ENCODE results near the gene SOX5. TPM values are rescaled to one million over a fixed set of nuclear protein-coding genes. Genes with fewer than 3 reads are reported as not detected.
"Not testable (repeated sequence)": the region's sequence is repeated elsewhere in the genome, so short reads cannot be mapped to it uniquely, and the experiment has no call there.

SOX5 gene
- total RNA-seq, 3 donors from 2014 or later, result 10.5 to 42.1 (median 11.7) TPM

DNA sequence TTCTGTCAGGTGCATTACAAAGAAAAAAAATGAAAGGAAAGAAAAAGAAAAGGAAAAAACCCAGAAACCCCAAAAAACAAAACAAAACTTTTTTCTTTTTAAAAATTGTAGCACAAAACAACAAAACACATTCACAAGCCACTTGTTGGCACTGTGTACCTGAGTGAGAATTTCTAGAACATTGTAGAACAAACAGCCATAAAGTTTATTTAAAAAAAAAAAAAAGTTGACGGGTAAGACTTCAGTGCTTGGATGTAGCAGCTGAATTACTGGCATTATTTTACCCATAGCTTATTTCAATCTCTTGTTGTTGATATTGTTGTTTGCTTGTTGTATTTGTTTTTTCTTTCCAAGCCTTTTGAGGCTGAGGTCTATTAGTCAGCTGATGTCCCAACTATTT lies 415.8 kb downstream of the SOX5 start:
- Histone ChIP-seq H3K4me3 (no peak overlapping the region), H3K36me3 (no peaks in the 10 kb centered on the region), H3K9me3 (no peaks in the 10 kb centered on the region), H3K27ac (no peak overlapping the region), H3K27me3 (no peaks in the 10 kb centered on the region), H3K4me1 (no peaks in the 10 kb centered on the region)
- TF ChIP-seq POLR2AphosphoS5 (IDR thresholded peaks at IDR 0.05), result no peak
- intact Hi-C loops (cut with DNase I; ENCODE audit: low total_unique reads), result no loop called here
- DNase-seq (ENCODE audit: low spot score in 2 of 2), result no peak

DNA sequence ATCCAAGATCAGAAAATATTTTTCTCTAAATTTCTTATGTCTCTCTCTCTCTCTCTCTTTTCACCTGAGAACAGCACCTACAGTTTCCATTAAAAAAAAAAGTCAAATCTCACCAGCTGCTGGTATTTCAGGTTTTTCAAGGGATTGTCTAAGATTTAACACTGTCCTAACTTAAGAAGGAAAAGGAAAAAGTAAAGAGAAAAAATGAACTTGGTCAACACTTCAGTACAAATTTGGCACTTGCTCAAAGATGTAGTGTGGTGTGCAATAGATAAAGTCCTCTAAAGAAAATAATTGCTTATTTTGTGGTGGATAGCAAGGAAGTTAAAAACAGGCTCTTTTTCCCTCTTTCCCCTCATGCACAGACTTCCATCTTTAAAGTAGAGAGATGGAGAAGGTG lies 416.2 kb downstream of the SOX5 start:
- intact Hi-C loops (cut with DNase I; ENCODE audit: low total_unique reads), result no loop called here
- H3K4me1 ChIP-seq, result no peaks in the 10 kb centered on the region

DNA sequence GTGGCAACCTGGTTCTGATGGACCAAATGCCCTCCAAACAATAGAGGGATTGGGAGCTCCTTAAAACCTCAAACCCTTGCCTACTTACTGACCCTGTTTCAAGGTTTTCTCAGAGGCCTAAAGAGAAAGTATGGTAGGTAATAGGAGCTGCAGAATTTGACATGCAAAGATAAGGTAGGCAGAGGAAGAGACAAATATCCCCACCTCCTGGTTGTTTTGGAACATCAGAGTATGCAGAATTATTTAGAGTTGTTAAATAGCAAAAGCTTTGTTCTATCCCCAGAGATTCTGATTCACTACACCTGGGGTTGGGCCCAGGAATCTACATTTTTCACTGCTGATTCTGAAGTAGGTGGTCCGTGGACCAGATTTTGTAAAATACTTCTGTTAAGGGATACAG lies 421.2 kb downstream of the SOX5 start:
- Histone ChIP-seq H3K27me3 (no peaks in the 10 kb centered on the region), H3K4me3 (no peak overlapping the region), H3K36me3 (no peaks in the 10 kb centered on the region), H3K27ac (no peak overlapping the region), H3K4me1 (no peaks in the 10 kb centered on the region), H3K9me3 (no peaks in the 10 kb centered on the region)
- TF ChIP-seq POLR2A (IDR thresholded peaks at IDR 0.05) (no peak), POLR2AphosphoS5 (IDR thresholded peaks at IDR 0.05) (no peak)
- TF ChIP-seq, protein P1, sequence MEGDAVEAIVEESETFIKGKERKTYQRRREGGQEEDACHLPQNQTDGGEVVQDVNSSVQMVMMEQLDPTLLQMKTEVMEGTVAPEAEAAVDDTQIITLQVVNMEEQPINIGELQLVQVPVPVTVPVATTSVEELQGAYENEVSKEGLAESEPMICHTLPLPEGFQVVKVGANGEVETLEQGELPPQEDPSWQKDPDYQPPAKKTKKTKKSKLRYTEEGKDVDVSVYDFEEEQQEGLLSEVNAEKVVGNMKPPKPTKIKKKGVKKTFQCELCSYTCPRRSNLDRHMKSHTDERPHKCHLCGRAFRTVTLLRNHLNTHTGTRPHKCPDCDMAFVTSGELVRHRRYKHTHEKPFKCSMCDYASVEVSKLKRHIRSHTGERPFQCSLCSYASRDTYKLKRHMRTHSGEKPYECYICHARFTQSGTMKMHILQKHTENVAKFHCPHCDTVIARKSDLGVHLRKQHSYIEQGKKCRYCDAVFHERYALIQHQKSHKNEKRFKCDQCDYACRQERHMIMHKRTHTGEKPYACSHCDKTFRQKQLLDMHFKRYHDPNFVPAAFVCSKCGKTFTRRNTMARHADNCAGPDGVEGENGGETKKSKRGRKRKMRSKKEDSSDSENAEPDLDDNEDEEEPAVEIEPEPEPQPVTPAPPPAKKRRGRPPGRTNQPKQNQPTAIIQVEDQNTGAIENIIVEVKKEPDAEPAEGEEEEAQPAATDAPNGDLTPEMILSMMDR (IDR thresholded peaks at IDR 0.05), result no peak
- intact Hi-C loops (cut with DNase I; ENCODE audit: low total_unique reads), result no loop called here
- no peak for DNase-seq (ENCODE audit: low spot score in 2 of 2)

More for the DNA sequence above, 416.2 kb downstream of the SOX5 start:
- no peak overlapping the region for H3K27ac ChIP-seq
- DNase-seq (ENCODE audit: low spot score in 2 of 2), result no peak
- no peaks in the 10 kb centered on the region for H3K9me3 ChIP-seq
- H3K27me3 ChIP-seq, result no peaks in the 10 kb centered on the region
- H3K36me3 ChIP-seq, result no peaks in the 10 kb centered on the region
- TF ChIP-seq POLR2A (IDR thresholded peaks at IDR 0.05) (no peak), POLR2AphosphoS5 (IDR thresholded peaks at IDR 0.05) (no peak)
- TF ChIP-seq, protein P1 (IDR thresholded peaks at IDR 0.05), result no peak
- H3K4me3 ChIP-seq, result no peak overlapping the region

DNA sequence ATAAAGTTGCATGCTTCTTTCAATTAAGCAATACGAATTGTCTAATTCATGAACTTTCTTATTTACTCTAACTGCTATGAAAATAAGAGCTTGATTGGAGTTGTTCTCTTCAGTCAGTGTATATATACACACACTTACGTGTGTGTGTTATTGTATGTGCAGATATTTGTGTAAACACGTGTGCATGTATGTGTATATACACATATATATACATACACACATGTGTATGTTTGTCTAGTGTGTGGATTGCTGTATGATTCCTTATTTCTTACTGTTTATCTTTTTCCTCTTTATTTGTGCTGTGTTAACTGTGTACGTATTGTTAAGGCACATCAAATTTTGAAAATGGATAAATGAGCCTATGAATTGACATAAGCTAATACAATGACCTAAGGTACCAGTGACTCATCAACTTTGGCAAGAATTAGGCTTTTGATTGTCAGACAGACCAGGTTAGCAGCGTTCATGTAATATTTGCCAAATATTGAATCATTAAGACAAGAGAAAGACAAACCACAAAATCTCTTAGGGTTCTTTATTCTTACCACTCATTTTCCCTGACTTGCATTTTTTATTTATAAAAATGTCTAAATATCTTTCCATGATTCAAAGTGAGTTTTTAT lies 423.9 kb downstream of the SOX5 start:
- TF ChIP-seq, protein P1 (IDR thresholded peaks at IDR 0.05), result no peak
- no peak for TF ChIP-seq POLR2A (IDR thresholded peaks at IDR 0.05)
- no peak for TF ChIP-seq POLR2AphosphoS5 (IDR thresholded peaks at IDR 0.05)
- Histone ChIP-seq H3K9me3 (no peaks in the 10 kb centered on the region), H3K4me1 (no peaks in the 10 kb centered on the region), H3K36me3 (no peaks in the 10 kb centered on the region), H3K27me3 (no peaks in the 10 kb centered on the region), H3K4me3 (no peak overlapping the region), H3K27ac (no peak overlapping the region)
- no peak for DNase-seq (ENCODE audit: low spot score in 2 of 2)
- intact Hi-C loops (cut with DNase I; ENCODE audit: low total_unique reads), result no loop called here

DNA sequence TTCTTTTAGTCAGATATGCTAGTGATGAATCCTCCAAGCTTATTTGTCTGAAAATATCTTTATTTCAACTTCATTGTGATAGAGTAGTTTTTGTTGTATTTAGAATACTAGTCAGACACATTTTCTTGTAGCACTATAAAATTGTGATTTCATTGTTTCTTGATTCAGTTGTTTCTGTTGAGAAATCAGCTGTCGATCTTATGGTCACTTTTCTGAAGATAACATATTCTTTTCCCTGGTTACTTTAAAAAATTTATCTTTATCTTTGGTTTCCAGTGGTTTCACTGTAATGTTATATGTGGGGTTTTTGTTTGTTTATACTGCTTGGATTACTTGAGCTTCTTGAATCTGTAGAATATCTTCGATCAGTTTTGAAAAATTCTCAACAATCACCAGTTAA lies 426.1 kb downstream of the SOX5 start:
- Histone ChIP-seq H3K4me3 (no peak overlapping the region), H3K9me3 (no peaks in the 10 kb centered on the region), H3K4me1 (no peaks in the 10 kb centered on the region), H3K27ac (no peak overlapping the region), H3K36me3 (no peaks in the 10 kb centered on the region), H3K27me3 (no peaks in the 10 kb centered on the region)
- DNase-seq (ENCODE audit: low spot score in 2 of 2), result no peak
- TF ChIP-seq POLR2A (IDR thresholded peaks at IDR 0.05) (no peak), POLR2AphosphoS5 (IDR thresholded peaks at IDR 0.05) (no peak)
- TF ChIP-seq, protein P1 (IDR thresholded peaks at IDR 0.05), result no peak
- intact Hi-C loops (cut with DNase I; ENCODE audit: low total_unique reads), result no loop called here

DNA sequence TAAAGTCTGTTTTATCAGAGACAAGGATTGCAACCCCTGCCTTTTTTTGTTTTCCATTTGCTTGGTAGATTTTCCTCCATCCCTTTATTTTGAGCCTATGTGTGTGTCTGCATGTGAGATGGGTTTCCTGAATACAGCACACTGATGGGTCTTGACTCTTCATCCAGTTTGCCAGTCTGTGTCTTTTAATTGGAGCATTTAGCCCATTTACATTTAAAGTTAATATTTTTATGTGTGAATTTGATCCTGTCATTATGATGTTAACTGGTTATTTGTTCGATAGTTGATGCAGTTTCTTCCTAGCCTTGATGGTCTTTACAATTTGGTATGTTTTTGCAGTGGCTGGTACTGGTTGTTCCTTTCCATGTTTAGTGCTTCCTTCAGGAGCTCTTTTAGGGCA lies 430.0 kb downstream of the SOX5 start:
- intact Hi-C loops (cut with DNase I; ENCODE audit: low total_unique reads); H3K4me3 ChIP-seq; H3K9me3 ChIP-seq; H3K27me3 ChIP-seq; H3K36me3 ChIP-seq; H3K4me1 ChIP-seq; H3K27ac ChIP-seq; DNase-seq (ENCODE audit: low spot score in 2 of 2): not testable (repeated sequence)

DNA sequence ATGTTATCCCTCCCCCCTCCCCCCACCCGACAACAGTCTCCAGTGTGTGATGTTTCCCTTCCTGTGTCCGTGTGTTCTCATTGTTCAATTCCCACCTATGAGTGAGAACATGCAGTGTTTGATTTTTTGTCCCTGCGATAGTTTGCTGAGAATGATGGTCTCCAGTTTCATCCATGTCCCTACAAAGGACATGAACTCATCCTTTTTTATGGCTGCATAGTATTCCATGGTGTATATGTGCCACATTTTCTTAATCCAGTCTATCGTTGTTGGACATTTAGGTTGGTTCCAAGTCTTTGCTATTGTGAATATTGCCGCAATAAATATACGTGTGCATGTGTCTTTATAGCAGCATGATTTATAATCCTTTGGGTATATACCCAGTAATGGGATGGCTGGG lies 433.7 kb downstream of the SOX5 start:
- DNase-seq (ENCODE audit: low spot score in 2 of 2); intact Hi-C loops (cut with DNase I; ENCODE audit: low total_unique reads): not testable (repeated sequence)

More for the DNA sequence above, 433.7 kb downstream of the SOX5 start:
- not testable (repeated sequence) for H3K4me3 ChIP-seq, H3K9me3 ChIP-seq, H3K27ac ChIP-seq, H3K36me3 ChIP-seq, H3K27me3 ChIP-seq, H3K4me1 ChIP-seq

All from breast epithelium (tissue), 4 donors.